Coronary artery (tissue), 2 donors: Measurements from ENCODE around the gene CNGB1.
"Not testable (repeated sequence)": the region's sequence is repeated elsewhere in the genome, so short reads cannot be mapped to it uniquely, and the experiment has no call there.

ENCODE experiments used
- DNase-seq: peaks from one replicate; pipeline ENCODE4 v3.0.0-alpha.2; 2017; ENCODE audit warnings: low spot score
- H3K27ac ChIP-seq, 2 donors: fragments of 200-600 bp; sonication (generic); one replicate each; pipeline ENCODE4 v1.5.1; 2016 to 2019
- H3K4me3 ChIP-seq: fragments of 200-600 bp; sonication (generic); 2 replicates; pipeline ENCODE4 v1.5.1; 2016; ENCODE audit warnings: mild to moderate bottlenecking, moderate library complexity
- TF ChIP-seq, protein P1 (sequence below): fragments of 200-600 bp; sonication (generic); IDR thresholded peaks from one replicate; pipeline ENCODE4 v1.5.1; 2019; ENCODE audit warnings: antibody characterized with exemption

CNGB1 gene

DNA sequence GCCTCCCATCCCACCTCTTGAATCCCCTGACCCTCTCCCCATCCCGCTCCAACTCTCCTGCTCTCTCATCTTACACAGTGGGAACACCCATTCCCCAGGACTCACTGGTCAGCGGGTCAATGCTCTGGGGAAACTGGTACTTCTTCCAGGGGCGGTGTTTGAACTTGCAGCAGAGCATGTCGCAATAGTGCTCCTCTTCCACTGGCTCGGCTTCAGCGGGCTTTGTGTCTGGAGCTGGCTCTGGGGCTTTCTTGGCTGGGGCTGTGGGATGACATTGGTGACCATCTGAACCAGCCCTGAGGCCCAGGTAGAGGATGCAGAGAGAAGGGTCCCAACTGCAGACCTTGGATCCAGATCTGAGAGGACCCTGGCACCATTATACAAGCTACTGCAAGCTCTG is 51.9 kb downstream of the CNGB1 start:
- DNase-seq: no peak
- H3K4me3 ChIP-seq: no peak overlapping the region
- TF ChIP-seq, protein P1, sequence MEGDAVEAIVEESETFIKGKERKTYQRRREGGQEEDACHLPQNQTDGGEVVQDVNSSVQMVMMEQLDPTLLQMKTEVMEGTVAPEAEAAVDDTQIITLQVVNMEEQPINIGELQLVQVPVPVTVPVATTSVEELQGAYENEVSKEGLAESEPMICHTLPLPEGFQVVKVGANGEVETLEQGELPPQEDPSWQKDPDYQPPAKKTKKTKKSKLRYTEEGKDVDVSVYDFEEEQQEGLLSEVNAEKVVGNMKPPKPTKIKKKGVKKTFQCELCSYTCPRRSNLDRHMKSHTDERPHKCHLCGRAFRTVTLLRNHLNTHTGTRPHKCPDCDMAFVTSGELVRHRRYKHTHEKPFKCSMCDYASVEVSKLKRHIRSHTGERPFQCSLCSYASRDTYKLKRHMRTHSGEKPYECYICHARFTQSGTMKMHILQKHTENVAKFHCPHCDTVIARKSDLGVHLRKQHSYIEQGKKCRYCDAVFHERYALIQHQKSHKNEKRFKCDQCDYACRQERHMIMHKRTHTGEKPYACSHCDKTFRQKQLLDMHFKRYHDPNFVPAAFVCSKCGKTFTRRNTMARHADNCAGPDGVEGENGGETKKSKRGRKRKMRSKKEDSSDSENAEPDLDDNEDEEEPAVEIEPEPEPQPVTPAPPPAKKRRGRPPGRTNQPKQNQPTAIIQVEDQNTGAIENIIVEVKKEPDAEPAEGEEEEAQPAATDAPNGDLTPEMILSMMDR: no peak
- H3K27ac ChIP-seq: no peak overlapping the region

DNA sequence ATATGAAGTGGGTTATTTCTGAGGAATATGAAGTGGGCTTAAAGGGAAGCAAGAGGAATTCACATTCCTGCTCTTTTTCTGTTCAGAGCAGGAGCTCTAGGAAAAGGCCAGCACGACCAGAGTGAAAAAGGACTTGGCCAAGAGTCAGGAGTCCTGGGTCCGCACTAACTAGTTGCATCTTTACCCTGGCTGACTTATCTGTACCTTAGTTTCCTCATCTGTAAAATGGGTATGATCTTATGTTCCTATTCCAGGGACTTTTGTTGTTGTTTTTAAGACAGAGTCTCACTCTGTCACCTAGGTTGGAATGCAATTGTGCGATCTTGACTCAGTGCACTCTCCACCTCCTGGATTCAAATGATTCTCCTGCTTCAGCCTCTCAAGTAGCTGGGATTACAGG is 52.5 kb downstream of the CNGB1 start:
- DNase-seq: no peak
- H3K4me3 ChIP-seq: no peak overlapping the region
- no peak overlapping the region for H3K27ac ChIP-seq

DNA sequence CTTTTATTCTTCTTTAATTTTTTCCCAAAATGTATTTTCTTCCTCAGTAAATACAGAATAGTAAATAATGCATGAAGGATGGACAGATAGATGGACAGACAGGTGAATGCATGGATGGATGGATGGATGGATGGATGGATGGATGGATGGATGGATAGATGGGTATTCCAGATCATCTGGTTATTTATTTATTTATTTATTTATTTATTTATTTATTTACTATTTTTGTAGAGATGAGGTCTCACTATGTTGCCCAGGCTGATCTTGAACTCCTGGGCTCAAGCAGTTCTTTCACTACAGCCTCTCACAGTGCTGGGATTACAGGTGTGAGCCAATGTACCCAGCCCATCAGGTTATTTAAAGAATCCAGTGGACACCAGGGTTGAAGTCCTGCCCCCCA is 53.0 kb downstream of the CNGB1 start:
- DNase-seq, H3K4me3 ChIP-seq, H3K27ac ChIP-seq: not testable (repeated sequence)

More for the DNA sequence above, 52.5 kb downstream of the CNGB1 start:
- TF ChIP-seq, protein P1: no peak

DNA sequence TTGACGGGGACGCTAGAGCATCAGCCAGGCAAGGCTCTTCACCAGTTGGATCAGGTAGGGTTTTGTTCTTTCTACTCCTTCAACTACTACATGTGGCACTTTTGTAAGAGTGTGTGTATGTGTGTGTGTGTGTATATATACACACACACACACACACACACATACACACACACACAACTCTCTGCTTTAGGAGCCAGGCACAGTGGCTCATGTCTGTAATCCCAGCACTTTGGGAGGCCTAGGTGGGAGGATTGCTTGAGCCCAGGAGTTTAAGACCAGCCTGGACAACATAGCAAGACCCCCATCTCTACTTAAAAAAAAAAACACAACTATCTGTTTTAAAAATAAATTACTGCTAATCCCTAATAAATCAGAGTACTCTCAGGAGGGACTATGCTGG is 53.4 kb downstream of the CNGB1 start:
- DNase-seq, H3K27ac ChIP-seq, H3K4me3 ChIP-seq: not testable (repeated sequence)

DNA sequence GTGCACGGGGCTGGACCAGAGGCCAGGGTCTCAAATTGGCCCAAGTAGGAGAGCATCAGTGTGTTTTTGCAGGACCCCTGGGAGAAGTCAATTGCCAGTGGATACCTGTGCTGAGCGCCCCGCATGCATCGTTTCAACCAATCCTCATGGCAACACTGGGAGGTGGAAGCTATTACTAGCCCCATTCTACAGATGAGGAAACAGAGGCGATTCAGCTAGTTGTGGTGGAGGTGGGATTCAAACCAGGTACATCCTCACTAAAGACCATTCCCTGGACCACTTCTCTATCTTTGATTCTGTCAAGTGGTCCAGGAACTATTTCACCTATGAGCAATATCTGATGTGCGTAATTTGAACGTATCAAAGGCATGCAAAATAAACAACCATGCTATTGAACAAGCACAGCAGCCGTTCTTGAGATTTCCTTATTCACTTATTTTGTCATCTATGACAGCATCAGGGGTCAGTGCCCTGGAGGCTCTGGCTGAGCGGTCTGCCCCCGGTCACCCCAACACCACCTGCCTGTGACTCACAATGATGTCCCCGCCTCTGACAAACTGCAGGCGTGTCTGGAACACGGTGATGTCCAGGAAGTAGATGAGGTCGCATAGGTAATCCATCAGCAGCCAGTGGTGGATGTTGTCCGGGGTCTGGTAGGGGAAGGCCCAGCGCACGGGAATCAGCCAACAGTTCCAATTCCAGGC is 54.0 kb downstream of the CNGB1 start:
- no peak for DNase-seq
- TF ChIP-seq, protein P1: no peak
- H3K27ac ChIP-seq: no peak overlapping the region
- no peak overlapping the region for H3K4me3 ChIP-seq

DNA sequence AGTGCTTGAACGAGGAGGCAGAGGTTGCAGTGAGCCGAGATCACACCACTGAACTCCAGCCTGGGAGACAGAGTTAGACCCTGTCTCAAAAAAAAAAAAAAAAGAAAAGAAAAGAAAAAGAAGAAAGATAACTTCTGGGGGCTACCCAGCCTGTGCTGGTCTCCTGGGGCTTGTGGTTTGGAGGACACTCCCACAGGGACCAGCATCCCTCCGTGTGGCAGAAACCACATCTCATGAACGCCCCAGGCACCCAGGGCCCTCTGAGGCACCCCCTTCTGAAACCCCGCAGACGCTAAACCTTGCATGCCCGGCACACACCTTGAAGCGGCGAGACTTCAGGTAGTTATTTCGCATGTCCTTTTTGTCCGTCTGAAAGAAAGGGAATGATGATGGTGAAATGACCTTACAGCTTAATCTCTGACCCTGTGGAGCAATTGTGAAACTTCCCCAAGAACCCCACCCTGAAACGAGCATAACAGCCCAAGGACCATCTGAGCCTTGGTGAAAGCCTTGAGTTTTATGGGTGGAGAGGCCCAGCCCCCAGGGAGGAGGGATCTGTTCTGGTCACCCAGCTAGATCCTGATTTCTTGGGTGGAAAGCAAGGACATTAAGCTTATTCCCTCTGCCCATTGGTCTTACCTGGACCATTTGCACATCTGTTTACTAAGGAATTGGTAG is 55.0 kb downstream of the CNGB1 start:
- TF ChIP-seq, protein P1: no peak
- Histone ChIP-seq H3K4me3 (no peak overlapping the region), H3K27ac (no peak overlapping the region)
- DNase-seq: no peak

DNA sequence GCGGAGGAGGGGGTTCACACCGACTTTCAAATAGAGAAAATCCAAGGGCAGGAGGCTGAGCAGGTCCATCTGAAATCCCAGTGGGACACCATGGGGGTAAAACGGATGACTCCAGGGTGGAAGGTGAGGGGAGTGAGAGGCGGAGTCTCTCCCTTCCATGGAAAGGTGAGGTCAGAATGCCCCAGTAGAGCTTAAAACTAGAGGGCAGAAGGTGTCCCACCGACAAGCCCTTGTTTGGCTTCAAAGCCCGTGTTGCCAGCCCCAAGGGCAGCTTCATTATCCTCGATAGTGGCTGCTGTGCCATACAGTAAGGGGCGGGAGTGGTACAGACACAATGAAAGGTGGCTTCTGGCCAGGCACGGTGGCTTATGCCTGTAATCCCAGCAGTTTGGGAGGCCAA is 55.7 kb downstream of the CNGB1 start:
- H3K27ac ChIP-seq: no peak overlapping the region
- DNase-seq: no peak
- no peak overlapping the region for H3K4me3 ChIP-seq
- TF ChIP-seq, protein P1: no peak
